WERI-Rb-1 (cell line): ENCODE results near the gene FRMD4A.
"Not testable (repeated sequence)": the region's sequence is repeated elsewhere in the genome, so short reads cannot be mapped to it uniquely, and the experiment has no call there.

ENCODE experiments used
- DNase-seq: peaks from one replicate; pipeline ENCODE4 v3.0.0-alpha.2; 2020
- H3K27ac ChIP-seq: fragments of 250-450 bp; sonication (Bioruptor Pico); 2 replicates; pipeline ENCODE4 v1.5.1; 2020; ENCODE audit warnings: mild to moderate bottlenecking, moderate library complexity
- H3K27me3 ChIP-seq: fragments of 250-450 bp; sonication (Bioruptor Pico); 2 replicates; pipeline ENCODE4 v1.5.1; 2021; ENCODE audit warnings: mild to moderate bottlenecking, low read depth, moderate library complexity; ENCODE audit not compliant: insufficient read depth, severe bottlenecking
- H3K36me3 ChIP-seq: fragments of 250-450 bp; sonication (Bioruptor Pico); 2 replicates; pipeline ENCODE4 v1.5.1; 2020; ENCODE audit warnings: mild to moderate bottlenecking, moderate library complexity
- H3K4me3 ChIP-seq: 2 replicates; pipeline ENCODE4 v1.5.1; 2011; ENCODE audit warnings: low read depth, mild to moderate bottlenecking, control low read depth, low read length
- H3K9me3 ChIP-seq: fragments of 250-450 bp; sonication (Bioruptor Pico); 2 replicates; pipeline ENCODE4 v1.5.1; 2021; ENCODE audit warnings: mild to moderate bottlenecking, moderate library complexity; ENCODE audit not compliant: severe bottlenecking
- TF ChIP-seq, protein P1 (sequence below): IDR thresholded peaks from 2 replicates; pipeline ENCODE4 v1.5.1; 2011; ENCODE audit warnings: low read depth, mild to moderate bottlenecking, control low read depth, inconsistent platforms, low read length

FRMD4A gene

DNA sequence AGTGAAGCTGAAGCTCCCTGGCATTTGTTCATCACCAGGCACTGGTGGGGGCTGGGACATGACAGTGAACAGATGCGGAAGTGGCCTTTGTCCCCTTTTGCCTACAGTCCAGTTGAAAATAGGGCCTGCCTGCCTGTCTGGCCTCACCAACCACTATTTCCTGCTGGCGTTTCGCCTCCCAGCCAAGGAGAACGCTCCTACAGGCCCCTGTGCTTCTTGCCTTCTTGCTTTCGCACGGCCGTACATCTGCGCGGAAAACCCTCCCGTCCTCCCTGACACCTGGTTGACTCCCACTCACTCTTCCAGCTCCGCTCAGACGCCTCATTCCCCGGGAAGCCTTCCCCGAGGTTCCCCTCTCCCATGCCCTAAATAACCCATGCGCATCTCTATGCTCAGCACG lies 426.7 kb downstream of the FRMD4A start:
- TF ChIP-seq, protein P1, sequence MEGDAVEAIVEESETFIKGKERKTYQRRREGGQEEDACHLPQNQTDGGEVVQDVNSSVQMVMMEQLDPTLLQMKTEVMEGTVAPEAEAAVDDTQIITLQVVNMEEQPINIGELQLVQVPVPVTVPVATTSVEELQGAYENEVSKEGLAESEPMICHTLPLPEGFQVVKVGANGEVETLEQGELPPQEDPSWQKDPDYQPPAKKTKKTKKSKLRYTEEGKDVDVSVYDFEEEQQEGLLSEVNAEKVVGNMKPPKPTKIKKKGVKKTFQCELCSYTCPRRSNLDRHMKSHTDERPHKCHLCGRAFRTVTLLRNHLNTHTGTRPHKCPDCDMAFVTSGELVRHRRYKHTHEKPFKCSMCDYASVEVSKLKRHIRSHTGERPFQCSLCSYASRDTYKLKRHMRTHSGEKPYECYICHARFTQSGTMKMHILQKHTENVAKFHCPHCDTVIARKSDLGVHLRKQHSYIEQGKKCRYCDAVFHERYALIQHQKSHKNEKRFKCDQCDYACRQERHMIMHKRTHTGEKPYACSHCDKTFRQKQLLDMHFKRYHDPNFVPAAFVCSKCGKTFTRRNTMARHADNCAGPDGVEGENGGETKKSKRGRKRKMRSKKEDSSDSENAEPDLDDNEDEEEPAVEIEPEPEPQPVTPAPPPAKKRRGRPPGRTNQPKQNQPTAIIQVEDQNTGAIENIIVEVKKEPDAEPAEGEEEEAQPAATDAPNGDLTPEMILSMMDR: no peak
- no peaks in the 10 kb centered on the region for H3K36me3 ChIP-seq
- H3K9me3 ChIP-seq: no peaks in the 10 kb centered on the region
- no peaks in the 10 kb centered on the region for H3K27me3 ChIP-seq
- no peak overlapping the region for H3K4me3 ChIP-seq
- no peak overlapping the region for H3K27ac ChIP-seq
- no peak for DNase-seq

GRCh38 chr10:13902868-13903587 lies 427.7 kb downstream of the FRMD4A start:
- Histone ChIP-seq H3K27ac (no peak overlapping the region), H3K4me3 (no peak overlapping the region), H3K27me3 (no peaks in the 10 kb centered on the region), H3K36me3 (no peaks in the 10 kb centered on the region), H3K9me3 (no peaks in the 10 kb centered on the region)
- TF ChIP-seq, protein P1: no peak
- no peak for DNase-seq

DNA sequence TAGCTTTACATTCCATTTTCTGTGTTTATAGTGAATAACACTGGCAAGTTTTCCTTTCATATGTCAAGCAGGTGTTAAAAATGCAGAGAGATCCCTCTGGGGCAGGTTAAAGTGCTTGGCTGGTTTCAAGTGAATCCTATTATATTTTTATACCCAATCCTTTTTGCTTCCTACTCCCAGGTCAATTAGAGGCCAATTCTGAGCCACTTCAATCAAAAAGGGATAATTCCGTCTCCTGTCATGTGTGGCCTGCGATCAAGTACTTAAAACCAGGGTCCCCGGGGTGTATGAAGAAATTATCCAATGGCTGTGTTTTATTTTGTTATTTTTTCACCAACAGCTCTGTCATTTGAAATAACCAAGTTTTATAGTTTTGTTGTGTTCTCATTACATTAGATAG lies 430.8 kb downstream of the FRMD4A start:
- no peaks in the 10 kb centered on the region for H3K9me3 ChIP-seq
- TF ChIP-seq, protein P1: no peak
- DNase-seq: no peak

GRCh38 chr10:13896146-13896545 lies 434.6 kb downstream of the FRMD4A start:
- not testable (repeated sequence) for DNase-seq, H3K27ac ChIP-seq

More for the DNA sequence above, 430.8 kb downstream of the FRMD4A start:
- H3K27me3 ChIP-seq: no peaks in the 10 kb centered on the region
- no peaks in the 10 kb centered on the region for H3K36me3 ChIP-seq
- no peak overlapping the region for H3K4me3 ChIP-seq
- H3K27ac ChIP-seq: no peak overlapping the region

GRCh38 chr10:13894412-13895093 lies 436.2 kb downstream of the FRMD4A start:
- TF ChIP-seq, protein P1: no peak
- Histone ChIP-seq H3K27me3 (no peaks in the 10 kb centered on the region), H3K4me3 (no peak overlapping the region), H3K9me3 (no peaks in the 10 kb centered on the region), H3K27ac (no peak overlapping the region), H3K36me3 (no peaks in the 10 kb centered on the region)
- DNase-seq: no peak

More at GRCh38 chr10:13896146-13896545, 434.6 kb downstream of the FRMD4A start:
- not testable (repeated sequence) for H3K9me3 ChIP-seq, H3K36me3 ChIP-seq, H3K4me3 ChIP-seq, H3K27me3 ChIP-seq

DNA sequence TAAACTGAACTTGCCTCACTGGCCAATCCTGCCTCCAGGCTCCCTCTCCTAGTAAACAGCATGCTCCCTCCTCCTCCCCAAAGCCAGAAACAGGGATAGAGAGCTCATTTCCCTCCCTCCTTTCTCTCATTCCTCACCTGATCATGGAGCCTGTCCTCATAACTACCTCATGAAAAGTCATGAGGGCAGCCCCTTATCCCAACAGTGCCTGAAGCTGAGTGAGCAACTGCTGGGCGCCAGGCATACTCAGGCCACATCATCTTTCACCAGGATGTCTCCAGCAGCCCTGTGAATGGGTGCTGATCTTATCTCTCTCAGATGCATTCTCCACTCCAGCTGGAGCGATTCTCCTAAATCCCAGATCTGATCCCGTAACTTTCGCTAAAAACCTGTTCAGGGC lies 436.8 kb downstream of the FRMD4A start:
- H3K9me3 ChIP-seq: no peaks in the 10 kb centered on the region
- TF ChIP-seq, protein P1: no peak
- no peak overlapping the region for H3K27ac ChIP-seq
- H3K4me3 ChIP-seq: no peak overlapping the region
- H3K27me3 ChIP-seq: no peaks in the 10 kb centered on the region
- no peak for DNase-seq
- no peaks in the 10 kb centered on the region for H3K36me3 ChIP-seq
